ENCODE data around the gene HSD11B2.
A peak's percentile ranks its signal among the peaks of the same experiment; 100 is the strongest.

HSD11B2 gene

GRCh38 chr16:67396159-67397035, 34.5 kb upstream of the HSD11B2 start:
- DNase-seq (ENCODE audit: insufficient read length, low spot score): no peak
- no peak for FAIRE-seq

GRCh38 chr16:67397036-67397801, 33.7 kb upstream of the HSD11B2 start:
- no peak for FAIRE-seq
- DNase-seq (ENCODE audit: insufficient read length, low spot score): no peak
- TF ChIP-seq POLR2A (IDR thresholded peaks at IDR 0.05; ENCODE audit: low read depth, low read length): no peak
- no peak for TF ChIP-seq SPI1 (IDR thresholded peaks at IDR 0.05; ENCODE audit: low read depth, low read length)
- TF ChIP-seq POU2F2 (IDR thresholded peaks at IDR 0.05; ENCODE audit: low read depth, low read length): no peak
- TF ChIP-seq PAX5 (IDR thresholded peaks at IDR 0.05; ENCODE audit: insufficient read depth, low read length, severe bottlenecking): no peak
- no peak for TF ChIP-seq POLR2AphosphoS5 (IDR thresholded peaks at IDR 0.05; ENCODE audit: low read depth, low read length)
- TF ChIP-seq TAF1 (IDR thresholded peaks at IDR 0.05; ENCODE audit: low read depth, low read length): no peak

More at GRCh38 chr16:67396159-67397035, 34.5 kb upstream of the HSD11B2 start:
- no peak for TF ChIP-seq POLR2A (IDR thresholded peaks at IDR 0.05; ENCODE audit: low read depth, low read length)

- no peak for FAIRE-seq
Observed at GRCh38 chr16:67397812-67398545, 32.9 kb upstream of the HSD11B2 start.

GRCh38 chr16:67398546-67399217, 32.2 kb upstream of the HSD11B2 start:
- FAIRE-seq: no peak
- TF ChIP-seq POLR2AphosphoS5 (IDR thresholded peaks at IDR 0.05; ENCODE audit: low read depth, low read length) (no peak), POU2F2 (IDR thresholded peaks at IDR 0.05; ENCODE audit: low read depth, low read length) (no peak), PAX5 (IDR thresholded peaks at IDR 0.05; ENCODE audit: insufficient read depth, low read length, severe bottlenecking) (no peak), TAF1 (IDR thresholded peaks at IDR 0.05; ENCODE audit: low read depth, low read length) (no peak), SPI1 (IDR thresholded peaks at IDR 0.05; ENCODE audit: low read depth, low read length) (no peak)
- DNase-seq (ENCODE audit: insufficient read length, low spot score): no peak

More at GRCh38 chr16:67397812-67398545, 32.9 kb upstream of the HSD11B2 start:
- no peak for DNase-seq (ENCODE audit: insufficient read length, low spot score)
- TF ChIP-seq PAX5 (IDR thresholded peaks at IDR 0.05; ENCODE audit: insufficient read depth, low read length, severe bottlenecking) (no peak), POLR2AphosphoS5 (IDR thresholded peaks at IDR 0.05; ENCODE audit: low read depth, low read length) (no peak), POU2F2 (IDR thresholded peaks at IDR 0.05; ENCODE audit: low read depth, low read length) (no peak), SPI1 (IDR thresholded peaks at IDR 0.05; ENCODE audit: low read depth, low read length) (no peak)

- DNase-seq (ENCODE audit: insufficient read length, low spot score) (peak; percentile 87), FAIRE-seq (peak; percentile 43)
- TF ChIP-seq SPI1 (IDR thresholded peaks at IDR 0.05; ENCODE audit: low read depth, low read length) (no peak), PAX5 (IDR thresholded peaks at IDR 0.05; ENCODE audit: insufficient read depth, low read length, severe bottlenecking) (no peak), POLR2A (IDR thresholded peaks at IDR 0.05; ENCODE audit: low read depth, low read length) (no peak), TAF1 (IDR thresholded peaks at IDR 0.05; ENCODE audit: low read depth, low read length) (no peak), POU2F2 (IDR thresholded peaks at IDR 0.05; ENCODE audit: low read depth, low read length) (no peak), POLR2AphosphoS5 (IDR thresholded peaks at IDR 0.05; ENCODE audit: low read depth, low read length) (no peak)
Observed at GRCh38 chr16:67399218-67399733, 31.6 kb upstream of the HSD11B2 start.

GRCh38 chr16:67399749-67400704, 30.9 kb upstream of the HSD11B2 start:
- DNase-seq (ENCODE audit: insufficient read length, low spot score): no peak
- TF ChIP-seq PAX5 (IDR thresholded peaks at IDR 0.05; ENCODE audit: insufficient read depth, low read length, severe bottlenecking) (no peak), POLR2AphosphoS5 (IDR thresholded peaks at IDR 0.05; ENCODE audit: low read depth, low read length) (no peak)
- FAIRE-seq: no peak

- FAIRE-seq (no peak), DNase-seq (ENCODE audit: insufficient read length, low spot score) (no peak)
- no peak for TF ChIP-seq PAX5 (IDR thresholded peaks at IDR 0.05; ENCODE audit: insufficient read depth, low read length, severe bottlenecking)
- TF ChIP-seq POLR2A (IDR thresholded peaks at IDR 0.05; ENCODE audit: low read depth, low read length): no peak
- no peak for TF ChIP-seq POLR2AphosphoS5 (IDR thresholded peaks at IDR 0.05; ENCODE audit: low read depth, low read length)
- TF ChIP-seq TAF1 (IDR thresholded peaks at IDR 0.05; ENCODE audit: low read depth, low read length): no peak
- no peak for TF ChIP-seq POU2F2 (IDR thresholded peaks at IDR 0.05; ENCODE audit: low read depth, low read length)
- TF ChIP-seq SPI1 (IDR thresholded peaks at IDR 0.05; ENCODE audit: low read depth, low read length): no peak
Observed at GRCh38 chr16:67400901-67401300, 30.0 kb upstream of the HSD11B2 start.

- no peak for DNase-seq (ENCODE audit: insufficient read length, low spot score)
- no peak for TF ChIP-seq POLR2A (IDR thresholded peaks at IDR 0.05; ENCODE audit: low read depth, low read length)
- TF ChIP-seq POLR2AphosphoS5 (IDR thresholded peaks at IDR 0.05; ENCODE audit: low read depth, low read length): no peak
- TF ChIP-seq POU2F2 (IDR thresholded peaks at IDR 0.05; ENCODE audit: low read depth, low read length): no peak
- no peak for TF ChIP-seq TAF1 (IDR thresholded peaks at IDR 0.05; ENCODE audit: low read depth, low read length)
- TF ChIP-seq SPI1 (IDR thresholded peaks at IDR 0.05; ENCODE audit: low read depth, low read length): no peak
- no peak for TF ChIP-seq PAX5 (IDR thresholded peaks at IDR 0.05; ENCODE audit: insufficient read depth, low read length, severe bottlenecking)
- peak; percentile 61 for FAIRE-seq
Observed at GRCh38 chr16:67403976-67404555, 26.9 kb upstream of the HSD11B2 start.
